ENCODE data around the gene MBD6. TPM values are rescaled to one million over a fixed set of nuclear protein-coding genes. Genes with fewer than 3 reads are reported as not detected.
"Not testable (repeated sequence)": the region's sequence is repeated elsewhere in the genome, so short reads cannot be mapped to it uniquely, and the experiment has no call there.

Gene MBD6
- total RNA-seq, 5 donors from 2014 or later (not counting 1 experiment from before 2014, with no cell fraction given), result 109 to 122 (median 114) TPM

DNA sequence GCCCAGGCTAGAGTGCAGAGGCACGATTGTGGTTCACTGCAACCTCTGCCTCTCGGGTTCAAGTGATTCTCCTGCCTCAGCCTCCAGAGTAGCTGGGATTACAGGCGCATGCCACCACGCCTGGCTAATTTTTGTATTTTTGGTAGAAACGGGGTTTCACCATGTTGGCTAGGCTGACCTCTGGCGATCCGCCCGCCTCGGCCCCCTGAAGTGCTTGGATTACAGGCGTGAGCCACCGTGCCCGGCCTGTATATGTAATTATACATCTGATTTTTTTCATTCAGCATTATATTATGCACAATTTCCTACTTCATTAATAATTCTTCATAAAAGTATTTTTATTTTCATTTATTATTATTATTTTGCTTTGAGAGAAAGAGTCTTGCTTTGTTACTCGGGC, 47.8 kb downstream of the MBD6 start:
- H3K36me3 ChIP-seq (ENCODE audit: control insufficient read depth in 2 of 2, extremely low read depth in 1 of 2, insufficient read depth in 1 of 2, low read length in 1 of 2); H3K9me3 Mint-ChIP-seq; DNase-seq; H3K4me1 Mint-ChIP-seq; H3K27ac Mint-ChIP-seq; H3K27ac ChIP-seq (ENCODE audit: low read length); H3K9me3 ChIP-seq; H3K27me3 Mint-ChIP-seq; H3K36me3 Mint-ChIP-seq; H3K4me1 ChIP-seq (ENCODE audit: control insufficient read depth in 1 of 2, extremely low read depth in 1 of 2, insufficient read depth in 2 of 2, low read length in 2 of 2); H3K4me3 ChIP-seq (ENCODE audit: control insufficient read depth in 1 of 2, extremely low read depth in 1 of 2, low read length in 1 of 2); ATAC-seq (replicated peaks in 1 of 4); H3K4me3 Mint-ChIP-seq: not testable (repeated sequence)
- 81% methylated on average over 2 of the region's 13 CpGs for WGBS (ENCODE audit: insufficient coverage)
- CTCF ChIA-PET, result interaction anchor here (0.6 to 0.9 kb wide), 3 partner anchors 100 to 1485 kb away, joined by 4 to 5 read pairs (median 5); no protein-coding TSS in a partner anchor
- peaks cover 2 to 14% of the 10 kb centered on the region in 2 experiments for H3K27me3 ChIP-seq (replicated peaks in 1 of 2; ENCODE audit: control insufficient read depth in 2 of 2, extremely low read depth in 1 of 2, insufficient read depth in 2 of 2, low read length in 1 of 2)
- POLR2A ChIA-PET, result interaction anchor here in 1 of 2 donors (0.6 to 0.7 kb wide), 2 partner anchors 40 to 251 kb away, joined by 3 to 6 read pairs; no protein-coding TSS in a partner anchor

DNA sequence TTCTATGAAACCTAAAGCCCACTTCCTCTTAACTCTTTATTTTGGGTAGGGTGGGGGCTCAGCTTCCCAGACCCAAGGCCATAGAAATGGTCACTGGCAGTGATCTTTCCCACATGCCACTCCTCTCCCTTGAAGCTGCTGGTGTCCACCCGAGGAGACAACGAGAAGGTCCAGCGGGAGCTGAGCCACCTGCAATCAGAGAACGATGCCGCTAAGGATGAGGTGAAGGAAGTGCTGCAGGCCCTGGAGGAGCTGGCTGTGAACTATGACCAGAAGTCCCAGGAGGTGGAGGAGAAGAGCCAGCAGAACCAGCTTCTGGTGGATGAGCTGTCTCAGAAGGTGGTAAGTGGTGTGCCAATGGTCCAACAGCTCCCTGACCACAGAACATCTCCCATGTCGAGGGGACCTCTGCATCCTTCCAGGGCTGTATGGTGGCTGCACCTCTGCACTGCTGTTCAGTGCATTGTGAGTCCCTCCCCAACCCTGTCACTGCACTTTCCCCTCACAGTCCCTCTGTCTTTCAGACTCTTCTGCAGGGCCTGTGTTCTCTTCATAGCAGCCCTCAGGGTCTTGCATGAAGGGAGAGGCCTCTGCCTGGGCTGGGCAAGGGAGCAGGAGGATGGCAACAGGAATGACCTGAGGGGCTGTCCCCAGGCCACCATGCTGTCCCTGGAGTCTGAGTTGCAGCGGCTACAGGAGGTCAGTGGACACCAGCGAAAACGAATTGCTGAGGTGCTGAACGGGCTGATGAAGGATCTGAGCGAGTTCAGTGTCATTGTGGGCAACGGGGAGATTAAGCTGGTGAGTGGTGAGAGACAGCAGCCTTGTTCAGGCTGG, 49.5 kb downstream of the MBD6 start:
- H3K36me3 ChIP-seq (ENCODE audit: control insufficient read depth in 2 of 2, extremely low read depth in 1 of 2, insufficient read depth in 1 of 2, low read length in 1 of 2), result no peaks in the 10 kb centered on the region
- H3K9me3 ChIP-seq, result no peaks in the 10 kb centered on the region
- no peaks in the 10 kb centered on the region for H3K4me1 Mint-ChIP-seq
- H3K4me3 ChIP-seq (ENCODE audit: control insufficient read depth in 1 of 2, extremely low read depth in 1 of 2, low read length in 1 of 2), result no peak overlapping the region
- WGBS (ENCODE audit: insufficient coverage), result 78% methylated on average over 7 of the region's 12 CpGs
- H3K27ac ChIP-seq (ENCODE audit: low read length), result no peak overlapping the region
- H3K36me3 Mint-ChIP-seq, result no peaks in the 10 kb centered on the region
- no peaks in the 10 kb centered on the region for H3K4me1 ChIP-seq (ENCODE audit: control insufficient read depth in 1 of 2, extremely low read depth in 1 of 2, insufficient read depth in 2 of 2, low read length in 2 of 2)
- H3K27ac Mint-ChIP-seq, result no peak overlapping the region
- ATAC-seq (replicated peaks in 1 of 4), result no peak
- CTCF ChIA-PET, result no interaction called here
- H3K4me3 Mint-ChIP-seq, result no peak overlapping the region
- H3K27me3 Mint-ChIP-seq, result peaks cover 0 to 3% of the 10 kb centered on the region in 2 donors
- H3K9me3 Mint-ChIP-seq, result no peaks in the 10 kb centered on the region
- POLR2A ChIA-PET, result no interaction called here
- H3K27me3 ChIP-seq (replicated peaks in 1 of 2; ENCODE audit: control insufficient read depth in 2 of 2, extremely low read depth in 1 of 2, insufficient read depth in 2 of 2, low read length in 1 of 2), result peaks cover 2 to 10% of the 10 kb centered on the region in 2 experiments
- no peak for DNase-seq

DNA sequence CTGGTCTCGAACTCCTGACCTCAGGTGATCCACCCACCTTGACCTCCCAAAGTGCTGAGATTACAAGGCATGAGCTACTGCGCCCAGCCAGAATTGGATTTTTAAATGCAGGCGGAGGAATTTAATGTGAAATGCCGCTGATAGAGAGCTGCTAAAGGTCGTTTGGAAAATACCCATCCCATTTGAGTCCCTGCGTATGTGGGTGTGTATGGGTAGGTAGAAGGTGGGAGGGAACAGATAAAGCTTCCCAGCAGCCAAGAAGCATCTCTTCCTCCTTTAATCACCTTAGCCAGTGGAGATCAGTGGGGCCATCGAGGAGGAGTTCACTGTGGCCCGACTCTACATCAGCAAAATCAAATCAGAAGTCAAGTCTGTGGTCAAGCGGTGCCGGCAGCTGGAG, 52.2 kb downstream of the MBD6 start:
- Mint-ChIP-seq H3K36me3 (no peaks in the 10 kb centered on the region), H3K9me3 (no peaks in the 10 kb centered on the region), H3K4me3 (no peak overlapping the region), H3K27ac (no peak overlapping the region), H3K4me1 (no peaks in the 10 kb centered on the region), H3K27me3 (peaks cover 0 to 3% of the 10 kb centered on the region in 2 donors)
- DNase-seq (no peak), ATAC-seq (replicated peaks in 1 of 4) (no peak)
- POLR2A ChIA-PET, result no interaction called here
- CTCF ChIA-PET, result interaction anchor here (1.0 to 1.5 kb wide), 3 partner anchors 9 to 116 kb away, joined by 3 read pairs; partner anchors contain the start of gene B4GALNT1 (in 1 of the 2)
- H3K4me3 ChIP-seq (ENCODE audit: control insufficient read depth in 1 of 2, extremely low read depth in 1 of 2, low read length in 1 of 2), result no peak overlapping the region
- no peaks in the 10 kb centered on the region for H3K4me1 ChIP-seq (ENCODE audit: control insufficient read depth in 1 of 2, extremely low read depth in 1 of 2, insufficient read depth in 2 of 2, low read length in 2 of 2)
- no peaks in the 10 kb centered on the region for H3K9me3 ChIP-seq
- H3K27ac ChIP-seq (ENCODE audit: low read length), result no peak overlapping the region
- 86% methylated on average over 7 of the region's 10 CpGs for WGBS (ENCODE audit: insufficient coverage)
- no peaks in the 10 kb centered on the region for H3K36me3 ChIP-seq (ENCODE audit: control insufficient read depth in 2 of 2, extremely low read depth in 1 of 2, insufficient read depth in 1 of 2, low read length in 1 of 2)
- H3K27me3 ChIP-seq (replicated peaks in 1 of 2; ENCODE audit: control insufficient read depth in 2 of 2, extremely low read depth in 1 of 2, insufficient read depth in 2 of 2, low read length in 1 of 2), result peaks cover 0 to 10% of the 10 kb centered on the region in 2 experiments

DNA sequence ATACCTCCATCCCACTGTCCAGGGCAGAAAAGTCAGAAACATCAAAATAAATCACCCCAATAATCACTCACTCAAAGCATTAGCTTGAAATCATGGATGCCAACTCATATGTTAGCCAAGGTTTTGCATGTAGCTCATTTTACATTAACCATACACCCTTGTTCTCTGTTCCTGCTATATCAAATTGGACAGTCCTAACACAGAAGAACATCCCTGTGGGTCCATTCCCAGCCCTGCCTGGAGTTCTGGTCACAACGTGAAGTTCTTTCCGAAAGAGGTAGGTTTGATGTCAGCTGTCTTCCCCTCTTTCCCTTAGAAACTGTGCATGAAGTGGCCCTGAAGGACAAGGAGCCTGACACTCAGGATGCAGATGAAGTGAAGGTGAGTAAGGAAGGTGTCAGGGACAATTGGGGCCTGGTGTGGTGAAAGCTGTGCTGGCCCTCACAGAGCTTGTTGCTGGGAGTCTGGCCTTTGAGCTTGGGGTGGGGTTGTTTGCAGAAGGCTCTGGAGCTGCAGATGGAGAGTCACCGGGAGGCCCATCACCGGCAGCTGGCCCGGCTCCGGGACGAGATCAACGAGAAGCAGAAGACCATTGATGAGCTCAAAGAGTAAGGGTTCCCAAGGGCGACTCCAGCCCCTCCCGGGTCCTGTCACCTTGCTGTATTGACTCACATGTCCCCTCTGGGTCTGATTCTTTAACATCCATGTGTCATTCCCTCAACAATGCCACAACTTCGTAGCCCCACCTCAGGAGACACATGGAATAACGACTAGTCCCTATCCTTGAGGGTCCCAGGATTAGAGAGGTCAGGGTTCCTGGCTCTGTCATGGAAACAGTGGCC, 53.4 kb downstream of the MBD6 start:
- Mint-ChIP-seq H3K4me3 (no peak overlapping the region), H3K27me3 (peaks cover 0 to 3% of the 10 kb centered on the region in 2 donors), H3K27ac (no peak overlapping the region), H3K36me3 (no peaks in the 10 kb centered on the region), H3K9me3 (no peaks in the 10 kb centered on the region), H3K4me1 (no peaks in the 10 kb centered on the region)
- no peak for DNase-seq
- WGBS (ENCODE audit: insufficient coverage), result 97% methylated on average over 10 of the region's 12 CpGs
- H3K36me3 ChIP-seq (ENCODE audit: control insufficient read depth in 2 of 2, extremely low read depth in 1 of 2, insufficient read depth in 1 of 2, low read length in 1 of 2), result no peaks in the 10 kb centered on the region
- no peak overlapping the region for H3K4me3 ChIP-seq (ENCODE audit: control insufficient read depth in 1 of 2, extremely low read depth in 1 of 2, low read length in 1 of 2)
- no peaks in the 10 kb centered on the region for H3K4me1 ChIP-seq (ENCODE audit: control insufficient read depth in 1 of 2, extremely low read depth in 1 of 2, insufficient read depth in 2 of 2, low read length in 2 of 2)
- H3K27me3 ChIP-seq (replicated peaks in 1 of 2; ENCODE audit: control insufficient read depth in 2 of 2, extremely low read depth in 1 of 2, insufficient read depth in 2 of 2, low read length in 1 of 2), result peaks cover 0 to 10% of the 10 kb centered on the region in 2 experiments
- POLR2A ChIA-PET, result interaction anchor here in 1 of 2 donors (0.5 to 0.7 kb wide), 2 partner anchors 85 to 115 kb away, joined by 5 to 10 read pairs; no protein-coding TSS in a partner anchor
- no peak overlapping the region for H3K27ac ChIP-seq (ENCODE audit: low read length)
- ATAC-seq (replicated peaks in 1 of 4), result no peak
- CTCF ChIA-PET, result interaction anchor here (1.0 to 1.5 kb wide), 4 partner anchors 7 to 117 kb away, joined by 3 to 10 read pairs (median 3); partner anchors contain the start of gene B4GALNT1 (in 1 of the 2)
- H3K9me3 ChIP-seq, result no peaks in the 10 kb centered on the region

- Mint-ChIP-seq H3K4me3 (no peak overlapping the region), H3K9me3 (no peaks in the 10 kb centered on the region), H3K27ac (no peak overlapping the region), H3K27me3 (peaks cover 0 to 3% of the 10 kb centered on the region in 2 donors), H3K4me1 (no peaks in the 10 kb centered on the region), H3K36me3 (no peaks in the 10 kb centered on the region)
- no peaks in the 10 kb centered on the region for H3K36me3 ChIP-seq (ENCODE audit: control insufficient read depth in 2 of 2, extremely low read depth in 1 of 2, insufficient read depth in 1 of 2, low read length in 1 of 2)
- ChIA-PET CTCF (interaction anchor here in 1 of 2 donors (0.6 kb wide), 1 partner anchor 551 kb away, joined by 3 read pairs; no protein-coding TSS in a partner anchor), POLR2A (interaction anchor here in 1 of 2 donors (0.5 to 0.7 kb wide), 2 partner anchors 86 to 114 kb away, joined by 5 to 10 read pairs; no protein-coding TSS in a partner anchor)
- H3K9me3 ChIP-seq, result no peaks in the 10 kb centered on the region
- H3K27me3 ChIP-seq (replicated peaks in 1 of 2; ENCODE audit: control insufficient read depth in 2 of 2, extremely low read depth in 1 of 2, insufficient read depth in 2 of 2, low read length in 1 of 2), result peaks cover 0 to 12% of the 10 kb centered on the region in 2 experiments
- WGBS (ENCODE audit: insufficient coverage), result 81% methylated on average over 8 of the region's 9 CpGs
- no peak overlapping the region for H3K4me3 ChIP-seq (ENCODE audit: control insufficient read depth in 1 of 2, extremely low read depth in 1 of 2, low read length in 1 of 2)
- ATAC-seq (replicated peaks in 1 of 4) (no peak), DNase-seq (no peak)
- no peaks in the 10 kb centered on the region for H3K4me1 ChIP-seq (ENCODE audit: control insufficient read depth in 1 of 2, extremely low read depth in 1 of 2, insufficient read depth in 2 of 2, low read length in 2 of 2)
- no peak overlapping the region for H3K27ac ChIP-seq (ENCODE audit: low read length)
Observed at GRCh38 chr12:57576613-57577160, 54.1 kb downstream of the MBD6 start.
